GM12878 (cell line): ENCODE measurements around the gene HDDC3. TPM values are rescaled to one million over a fixed set of nuclear protein-coding genes. Genes with fewer than 3 reads are reported as not detected.

Experiments used
- ATAC-seq: fragments of 200-7000 bp; cut with Tn5 transposase; 3 replicates; pipeline ENCODE4 v1.9.1; 2020; ENCODE audit warnings: mild to moderate bottlenecking, moderate library complexity
- BruUV-seq: library from RNA; stranded (reverse); fragments of 400-500 nt; replicated peaks from 2 replicates; lab custom pipeline; 2021; lab: Mats Ljungman, UMichigan
- CTCF ChIA-PET: fragments of 300-600 bp; sonication (Branson Sonifier 250); formaldehyde crosslinking; extraction: SDS; loops from one replicate; lab custom pipeline; 2021; ENCODE audit warnings: inconsistent platforms; lab: Yijun Ruan, JAX
- POLR2A ChIA-PET: fragments of 350-600 bp; formaldehyde crosslinking; extraction: SDS; loops from one replicate; lab custom pipeline; 2021; ENCODE audit warnings: inconsistent platforms; lab: Charles Lee
- RAD21 ChIA-PET: fragments of 300-600 bp; sonication (Branson Sonifier 250); formaldehyde crosslinking; loops from one replicate; lab custom pipeline; 2023; ENCODE audit warnings: antibody characterized with exemption; ENCODE audit not compliant: unreplicated experiment; lab: Charles Lee
- SMC1A ChIA-PET: fragments of 300-600 bp; sonication (Branson Sonifier 250); formaldehyde crosslinking; loops from one replicate; lab custom pipeline; 2023; ENCODE audit not compliant: unreplicated experiment, uncharacterized antibody; lab: Charles Lee
- DNase-seq: peaks from one replicate; pipeline ENCODE4 v3.0.0-alpha.2; 2011; ENCODE audit warnings: low read depth, low spot score
- FAIRE-seq: peaks from 3 replicates; lab custom pipeline; 2011; peaks lifted over from hg19 to GRCh38; lab: Jason Lieb, UNC
- H2AFZ ChIP-seq: 2 replicates; pipeline ENCODE4 v1.6.0; 2011; ENCODE audit warnings: low read depth, low read length, control low read depth; ENCODE audit not compliant: control insufficient read depth
- H3K27ac ChIP-seq: 2 replicates; pipeline ENCODE4 v1.5.1; 2011; ENCODE audit warnings: control low read depth; ENCODE audit not compliant: control insufficient read depth, insufficient read depth
- H3K27me3 ChIP-seq, 2 experiments: replicated peaks in 1 of 2; 2 replicates each; pipeline versions ENCODE4 v1.6.0 to v1.6.1; 2011; ENCODE audit warnings: low read length in 1 of 2; ENCODE audit not compliant: control insufficient read depth in 2 of 2, insufficient read depth in 2 of 2
- H3K36me3 ChIP-seq, 2 experiments: 2 replicates each; pipeline ENCODE4 v1.5.1; 2011; ENCODE audit warnings: low read length in 1 of 2; ENCODE audit not compliant: control insufficient read depth in 2 of 2, insufficient read depth in 2 of 2
- H3K4me1 ChIP-seq: 2 replicates; pipeline ENCODE4 v1.6.1; 2011; ENCODE audit warnings: mild to moderate bottlenecking, low read length, moderate library complexity, mixed read lengths; ENCODE audit not compliant: control insufficient read depth, insufficient read depth
- H3K4me2 ChIP-seq: 2 replicates; pipeline ENCODE4 v1.6.0; 2011; ENCODE audit warnings: control low read depth; ENCODE audit not compliant: control insufficient read depth, insufficient read depth
- H3K4me3 ChIP-seq: fragments of 200-600 bp; sonication (generic); 2 replicates; pipeline ENCODE4 v1.5.1; 2016
- H3K79me2 ChIP-seq: 2 replicates; pipeline ENCODE4 v1.6.0; 2011; ENCODE audit warnings: low read length; ENCODE audit not compliant: control insufficient read depth, insufficient read depth
- H3K9ac ChIP-seq: 2 replicates; pipeline ENCODE4 v1.8.0; 2011; ENCODE audit warnings: low read length, control low read depth, mixed read lengths; ENCODE audit not compliant: control insufficient read depth, insufficient read depth
- H3K9me3 ChIP-seq: replicated peaks from 3 replicates; pipeline ENCODE4 v1.5.1; 2011; ENCODE audit warnings: mild to moderate bottlenecking, low read length; ENCODE audit not compliant: control insufficient read depth, insufficient read depth
- H4K20me1 ChIP-seq: 2 replicates; pipeline ENCODE4 v1.6.0; 2011; ENCODE audit not compliant: control insufficient read depth, insufficient read depth
- CBFB ChIP-seq: IDR thresholded peaks from 2 replicates; pipeline ENCODE4 v1.6.1; 2016; ENCODE audit warnings: antibody characterized with exemption, low read depth
- CBX5 ChIP-seq: sonication (generic); IDR thresholded peaks from 2 replicates; pipeline ENCODE4 v1.6.1; 2016; ENCODE audit warnings: low read depth, moderate library complexity, mild to moderate bottlenecking, inconsistent platforms
- CHD4 ChIP-seq: fragments of 200-600 bp; sonication (generic); IDR thresholded peaks from 2 replicates; pipeline ENCODE4 v1.6.1; 2016; ENCODE audit warnings: mild to moderate bottlenecking
- FOS ChIP-seq: IDR thresholded peaks from 3 replicates; pipeline ENCODE4 v1.6.1; 2011; ENCODE audit warnings: borderline replicate concordance; ENCODE audit not compliant: insufficient read length; ENCODE audit errors: extremely low read depth
- GATAD2B ChIP-seq: fragments of 450-650 bp; conservative IDR thresholded peaks from 2 replicates; pipeline ENCODE4 v1.6.1; 2017; ENCODE audit warnings: low read depth, mild to moderate bottlenecking, moderate library complexity
- HDAC2 ChIP-seq: fragments of 200-600 bp; sonication (generic); IDR thresholded peaks from 2 replicates; pipeline ENCODE4 v1.6.1; 2017
- KDM1A ChIP-seq: fragments of 200-600 bp; sonication (generic); IDR thresholded peaks from 2 replicates; pipeline ENCODE4 v1.6.1; 2016; ENCODE audit warnings: borderline replicate concordance
- RAD51 ChIP-seq: fragments of 450-650 bp; IDR thresholded peaks from 2 replicates; pipeline ENCODE4 v1.6.1; 2016; ENCODE audit warnings: moderate library complexity, mild to moderate bottlenecking, inconsistent platforms
- RUNX3 ChIP-seq: IDR thresholded peaks from 2 replicates; pipeline ENCODE4 v1.6.1; 2012; ENCODE audit warnings: low read length, inconsistent platforms
- SREBF2 ChIP-seq: IDR thresholded peaks from 2 replicates; pipeline ENCODE4 v1.6.1; 2012; ENCODE audit warnings: mild to moderate bottlenecking, low read length
- SRF ChIP-seq, 2 experiments: IDR thresholded peaks; 2 replicates each; pipeline ENCODE4 v1.6.1; 2011; ENCODE audit warnings: low read depth in 2 of 2, low read length in 2 of 2, mild to moderate bottlenecking in 1 of 2, moderate library complexity in 1 of 2
- TARDBP ChIP-seq: IDR thresholded peaks from 2 replicates; pipeline ENCODE4 v1.6.1; 2016; ENCODE audit warnings: borderline replicate concordance
- WRNIP1 ChIP-seq: IDR thresholded peaks from 2 replicates; pipeline ENCODE4 v1.6.1; 2011; ENCODE audit warnings: low read depth, low read length, improper control_type of control experiment, borderline replicate concordance
- YBX1 ChIP-seq: fragments of 450-650 bp; IDR thresholded peaks from 2 replicates; pipeline ENCODE4 v1.6.1; 2016; ENCODE audit warnings: antibody characterized with exemption
- ZNF274 ChIP-seq: IDR thresholded peaks from one replicate; pipeline ENCODE4 v1.8.0; 2011; ENCODE audit not compliant: insufficient read length, insufficient read depth
- ZSCAN29 ChIP-seq: fragments of 450-650 bp; IDR thresholded peaks from 2 replicates; pipeline ENCODE4 v1.6.1; 2017; ENCODE audit warnings: mild to moderate bottlenecking, moderate library complexity
- WGBS: methylation state at CpG from one replicate; pipeline ENCODE4 v1.1.6; 2016; ENCODE audit warnings: low lambda C conversion rate; ENCODE audit not compliant: insufficient replicate concordance, insufficient coverage; ENCODE audit errors: missing lambda C conversion rate; 5-methylcytosine and 5-hydroxymethylcytosine counted together
- in situ Hi-C: fragments of 300-500 bp; cut with MboI; formaldehyde crosslinking; loops from 9 replicates; pipeline ENCODE4 v1.14.3; 2018; ENCODE audit warnings: mixed read lengths
- intact Hi-C: fragments of 100-400 bp; cut with micrococcal nuclease; formaldehyde crosslinking; loops from one replicate; pipeline ENCODE4 v1.14.2; 2022; ENCODE audit not compliant: unreplicated experiment
- polyA plus RNA-seq, 11 experiments: library from polyadenylated mRNA; depleted of rRNA in 4 of 11; unstranded in 6 of 11; stranded (reverse) in 5 of 11; fragments of >200 nt; fragmentation: Nextera tagmentation in 4 of 11; fragmentation: Illumina TruSeq in 1 of 11; extraction: Ambion mirVana in 4 of 11; extraction: Trizol in 1 of 11; gene quantifications; 1 replicate in 1 of 11; 2 replicates in 10 of 11; pipeline versions ENCODE4 v1.2.1 to v1.2.3, GENCODE V29; 2011 to 2016; ENCODE audit warnings: inconsistent platforms in 2 of 11, missing spikeins in 2 of 11, low read depth in 1 of 11
- total RNA-seq, 4 experiments: library from RNA; depleted of rRNA in 3 of 4; stranded (reverse); fragments of >200 nt in 3 of 4; fragmentation: Illumina TruSeq in 1 of 4; extraction: Trizol in 1 of 4; gene quantifications; 2 replicates each; pipeline versions ENCODE4 v1.2.1 to v1.2.3, GENCODE V29; 2013 to 2021
- TF ChIP-seq, protein P1 (sequence below): fragments of 450-650 bp; conservative IDR thresholded peaks from 2 replicates; pipeline ENCODE4 v1.6.1; 2017; ENCODE audit warnings: mild to moderate bottlenecking, moderate library complexity
- TF ChIP-seq, protein P2 (sequence below): IDR thresholded peaks from 2 replicates; pipeline ENCODE4 v1.6.1; 2012; ENCODE audit warnings: mild to moderate bottlenecking, low read depth, low read length

HDDC3 gene
- total and polyA plus RNA-seq, 10 of the 15 experiments (the other 5 are each of a cell fraction or from before 2014, with no cell fraction given) = 5.6 to 39.5 (median 23.0) TPM

DNA sequence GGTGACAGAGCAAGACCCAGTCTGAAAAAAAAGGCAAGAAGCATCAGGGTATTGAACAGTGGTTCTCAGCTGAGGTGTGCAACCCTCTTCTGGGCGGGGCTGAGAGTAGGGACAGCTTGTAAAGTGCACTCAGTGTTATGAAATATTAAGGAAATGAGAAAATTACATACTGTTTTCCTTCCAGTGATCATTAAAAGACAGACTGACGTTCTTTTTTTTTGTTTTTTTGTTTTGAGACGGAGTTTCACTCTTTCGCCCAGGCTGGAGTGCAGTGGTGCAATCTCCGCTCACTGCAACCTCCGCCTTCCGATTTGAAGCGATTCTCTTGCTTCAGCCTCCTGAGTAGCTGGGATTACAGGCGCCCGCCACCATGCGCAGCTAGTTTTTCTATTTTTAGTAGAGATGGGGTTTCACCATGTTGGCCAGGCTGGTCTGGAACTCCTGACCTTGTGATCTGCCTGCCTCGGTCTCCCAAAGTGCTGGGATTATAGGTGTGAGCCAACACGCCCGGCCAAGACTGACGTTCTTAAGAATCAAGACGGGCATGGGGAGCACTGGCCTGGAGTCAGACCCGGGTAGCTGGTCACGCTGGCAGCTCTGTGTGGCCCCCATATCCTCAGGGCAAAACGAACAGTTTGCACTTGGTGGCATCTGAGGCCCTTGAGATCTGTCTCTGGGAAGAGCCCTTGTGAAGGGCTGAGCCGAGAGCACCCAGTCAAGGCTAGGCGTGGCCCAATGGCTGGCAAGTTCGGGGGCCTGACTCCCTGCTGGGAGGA lies 17.9 kb downstream of the HDDC3 start:
- Histone ChIP-seq H3K27ac (no peak overlapping the region), H2AFZ (no peak overlapping the region), H3K79me2 (no peaks in the 10 kb centered on the region), H3K9me3 (no peaks in the 10 kb centered on the region), H3K4me1 (no peaks in the 10 kb centered on the region), H3K27me3 (no peaks in the 10 kb centered on the region), H3K4me3 (no peak overlapping the region), H3K9ac (no peak overlapping the region), H4K20me1 (no peaks in the 10 kb centered on the region), H3K36me3 (peaks cover 21 to 52% of the 10 kb centered on the region in 2 experiments), H3K4me2 (no peak overlapping the region)
- intact Hi-C loops (no loop called here), in situ Hi-C loops (no loop called here)
- FAIRE-seq (no peak), ATAC-seq (no peak), DNase-seq (no peak)
- CTCF ChIA-PET = interaction anchor here (0.7 to 1.9 kb wide), 2 partner anchors 11 to 18 kb away, joined by 4 to 6 read pairs; partner anchors contain the start of gene MAN2A2
- BruUV-seq = no TSS peak
- RAD21 ChIA-PET = no interaction called here
- TF ChIP-seq ZNF274 (no peak), ZSCAN29 (no peak), SREBF2 (no peak), GATAD2B (no peak), RAD51 (no peak), TARDBP (no peak), CHD4 (no peak), RUNX3 (no peak), CBX5 (no peak), FOS (no peak), YBX1 (no peak), SRF (IDR thresholded peaks at IDR 0.05; ENCODE audit: low read depth in 2 of 2, low read length in 2 of 2) (no peak), WRNIP1 (no peak), KDM1A (no peak), HDAC2 (no peak), CBFB (no peak)
- TF ChIP-seq, protein P1, sequence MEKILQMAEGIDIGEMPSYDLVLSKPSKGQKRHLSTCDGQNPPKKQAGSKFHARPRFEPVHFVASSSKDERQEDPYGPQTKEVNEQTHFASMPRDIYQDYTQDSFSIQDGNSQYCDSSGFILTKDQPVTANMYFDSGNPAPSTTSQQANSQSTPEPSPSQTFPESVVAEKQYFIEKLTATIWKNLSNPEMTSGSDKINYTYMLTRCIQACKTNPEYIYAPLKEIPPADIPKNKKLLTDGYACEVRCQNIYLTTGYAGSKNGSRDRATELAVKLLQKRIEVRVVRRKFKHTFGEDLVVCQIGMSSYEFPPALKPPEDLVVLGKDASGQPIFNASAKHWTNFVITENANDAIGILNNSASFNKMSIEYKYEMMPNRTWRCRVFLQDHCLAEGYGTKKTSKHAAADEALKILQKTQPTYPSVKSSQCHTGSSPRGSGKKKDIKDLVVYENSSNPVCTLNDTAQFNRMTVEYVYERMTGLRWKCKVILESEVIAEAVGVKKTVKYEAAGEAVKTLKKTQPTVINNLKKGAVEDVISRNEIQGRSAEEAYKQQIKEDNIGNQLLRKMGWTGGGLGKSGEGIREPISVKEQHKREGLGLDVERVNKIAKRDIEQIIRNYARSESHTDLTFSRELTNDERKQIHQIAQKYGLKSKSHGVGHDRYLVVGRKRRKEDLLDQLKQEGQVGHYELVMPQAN = no peak
- TF ChIP-seq, protein P2, sequence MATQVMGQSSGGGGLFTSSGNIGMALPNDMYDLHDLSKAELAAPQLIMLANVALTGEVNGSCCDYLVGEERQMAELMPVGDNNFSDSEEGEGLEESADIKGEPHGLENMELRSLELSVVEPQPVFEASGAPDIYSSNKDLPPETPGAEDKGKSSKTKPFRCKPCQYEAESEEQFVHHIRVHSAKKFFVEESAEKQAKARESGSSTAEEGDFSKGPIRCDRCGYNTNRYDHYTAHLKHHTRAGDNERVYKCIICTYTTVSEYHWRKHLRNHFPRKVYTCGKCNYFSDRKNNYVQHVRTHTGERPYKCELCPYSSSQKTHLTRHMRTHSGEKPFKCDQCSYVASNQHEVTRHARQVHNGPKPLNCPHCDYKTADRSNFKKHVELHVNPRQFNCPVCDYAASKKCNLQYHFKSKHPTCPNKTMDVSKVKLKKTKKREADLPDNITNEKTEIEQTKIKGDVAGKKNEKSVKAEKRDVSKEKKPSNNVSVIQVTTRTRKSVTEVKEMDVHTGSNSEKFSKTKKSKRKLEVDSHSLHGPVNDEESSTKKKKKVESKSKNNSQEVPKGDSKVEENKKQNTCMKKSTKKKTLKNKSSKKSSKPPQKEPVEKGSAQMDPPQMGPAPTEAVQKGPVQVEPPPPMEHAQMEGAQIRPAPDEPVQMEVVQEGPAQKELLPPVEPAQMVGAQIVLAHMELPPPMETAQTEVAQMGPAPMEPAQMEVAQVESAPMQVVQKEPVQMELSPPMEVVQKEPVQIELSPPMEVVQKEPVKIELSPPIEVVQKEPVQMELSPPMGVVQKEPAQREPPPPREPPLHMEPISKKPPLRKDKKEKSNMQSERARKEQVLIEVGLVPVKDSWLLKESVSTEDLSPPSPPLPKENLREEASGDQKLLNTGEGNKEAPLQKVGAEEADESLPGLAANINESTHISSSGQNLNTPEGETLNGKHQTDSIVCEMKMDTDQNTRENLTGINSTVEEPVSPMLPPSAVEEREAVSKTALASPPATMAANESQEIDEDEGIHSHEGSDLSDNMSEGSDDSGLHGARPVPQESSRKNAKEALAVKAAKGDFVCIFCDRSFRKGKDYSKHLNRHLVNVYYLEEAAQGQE = no peak
- SMC1A ChIA-PET = interaction anchor here (1.8 kb wide), 1 partner anchor 11 kb away, joined by 4 read pairs; no protein-coding TSS in a partner anchor
- POLR2A ChIA-PET = interaction anchor here (0.8 kb wide), 1 partner anchor 85 kb away, joined by 3 read pairs; no protein-coding TSS in a partner anchor
- WGBS = 91% methylated on average over 22 of the region's 22 CpGs
